ENCODE results near the gene CERS4.

- TF ChIP-seq CTCF (conservative IDR thresholded peaks at IDR 0.05; ENCODE audit: low read depth, low read length), result no peak
- no peak for TF ChIP-seq EZH2 (IDR thresholded peaks at IDR 0.05; ENCODE audit: low read length, unreplicated experiment)
- TF ChIP-seq EZH2phosphoT487 (IDR thresholded peaks at IDR 0.05; ENCODE audit: borderline replicate concordance, low read length), result no peak
These were observed 11.3 kb downstream of the CERS4 start for GRCh38 chr19:8220481-8220880.
